ENCODE data around the gene FAM3C. TPM values are rescaled to one million over a fixed set of nuclear protein-coding genes. Genes with fewer than 3 reads are reported as not detected.

The FAM3C gene
- total and polyA plus RNA-seq, 2 of the 8 experiments (the other 6 are each of a cell fraction or from before 2014, with no cell fraction given), result 27.0 to 77.7 TPM

GRCh38 chr7:121388950-121389349 is 7.2 kb downstream of the FAM3C start:
- Histone ChIP-seq H3K79me1 (ENCODE audit: low read depth, low read length) (0 out of 2 replicates have a peak, but pooled peaks cover 2% of the 10 kb centered on the region), H4K20me1 (replicated peaks in 1 of 2; ENCODE audit: control insufficient read depth in 1 of 2, insufficient read depth in 2 of 2, low read length in 2 of 2) (peaks cover 3 to 12% of the 10 kb centered on the region in 2 experiments), H3K4me3 (ENCODE audit: extremely low read depth in 1 of 4, insufficient read depth in 2 of 4, low read depth in 3 of 4, low read length in 4 of 4) (no peak overlapping the region), H3K4ac (replicated peaks; ENCODE audit: insufficient read length, low read depth, low read length) (no peak overlapping the region), H3K9ac (replicated peaks in 1 of 4; ENCODE audit: extremely low read depth in 1 of 4, low read depth in 3 of 4, low read length in 3 of 4) (no peak overlapping the region), H2BK120ac (replicated peaks; ENCODE audit: low read depth, low read length) (no peak overlapping the region), H3K36me3 (ENCODE audit: control insufficient read depth in 2 of 4, insufficient read depth in 4 of 4, low read length in 3 of 4) (peaks cover 0 to 6% (median 1%) of the 10 kb centered on the region in 4 experiments; a peak in 2 of 8 replicates), H4K8ac (ENCODE audit: extremely low read depth, insufficient read depth, low read length) (no peak overlapping the region), H3K79me2 (ENCODE audit: control insufficient read depth in 1 of 2, insufficient read depth in 2 of 2, low read length in 2 of 2) (peaks cover 13 to 99% of the 10 kb centered on the region in 2 experiments), H2BK20ac (ENCODE audit: low read length) (no peak overlapping the region), H3K4me2 (ENCODE audit: insufficient read depth in 1 of 2, low read depth in 2 of 2, low read length in 2 of 2) (no peak overlapping the region), H3K18ac (ENCODE audit: extremely low read depth, low read length) (no peak overlapping the region), H3K56ac (replicated peaks; ENCODE audit: insufficient read length, low read depth, low read length) (no peak overlapping the region), H3K27ac (ENCODE audit: low read depth, low read length) (no peak overlapping the region), H2AFZ (ENCODE audit: low read length) (no peak overlapping the region), H2BK15ac (ENCODE audit: low read length) (no peak overlapping the region), H2BK5ac (ENCODE audit: low read depth, low read length) (no peak overlapping the region), H3K23me2 (ENCODE audit: low read depth, low read length) (no peaks in the 10 kb centered on the region), H2AK5ac (ENCODE audit: low read depth, low read length) (no peak overlapping the region), H2BK12ac (ENCODE audit: low read depth, low read length) (no peak overlapping the region), H3K4me1 (replicated peaks in 1 of 4; ENCODE audit: control insufficient read depth in 3 of 4, insufficient read depth in 4 of 4, low read length in 3 of 4) (no peaks in the 10 kb centered on the region; a peak in 1 of 7 replicates), H3K27me3 (replicated peaks in 1 of 4; ENCODE audit: control insufficient read depth in 3 of 4, extremely low read depth in 1 of 4, insufficient read depth in 3 of 4, low read length in 3 of 4) (no peaks in the 10 kb centered on the region), H4K91ac (replicated peaks; ENCODE audit: insufficient read length, low read length) (no peak overlapping the region), H4K5ac (ENCODE audit: insufficient read length, low read depth, low read length) (no peak overlapping the region), H3K9me3 (ENCODE audit: insufficient read depth in 2 of 2, low read depth in 1 of 2, low read length in 1 of 2) (no peaks in the 10 kb centered on the region), H3K14ac (ENCODE audit: insufficient read length) (no peak overlapping the region), H3K23ac (ENCODE audit: insufficient read length) (no peak overlapping the region)
- TF ChIP-seq ASH2L (IDR thresholded peaks at IDR 0.05; ENCODE audit: low read length) (no peak), FOSL1 (IDR thresholded peaks at IDR 0.05; ENCODE audit: insufficient read depth, low read depth, low read length) (no peak), JUND (IDR thresholded peaks at IDR 0.05; ENCODE audit: low read length) (no peak), NANOG (IDR thresholded peaks at IDR 0.05; ENCODE audit: insufficient read depth, low read depth, low read length, poor library complexity, severe bottlenecking) (no peak), TEAD4 (IDR thresholded peaks at IDR 0.05; ENCODE audit: low read depth, low read length) (no peak), EZH2 (IDR thresholded peaks at IDR 0.05; ENCODE audit: low read depth, low read length, severe bottlenecking) (no peak), RXRA (IDR thresholded peaks at IDR 0.05; ENCODE audit: insufficient read depth, low read depth, low read length) (no peak), EGR1 (IDR thresholded peaks at IDR 0.05; ENCODE audit: borderline replicate concordance, low read depth, low read length) (no peak)
- TF ChIP-seq, protein P1, sequence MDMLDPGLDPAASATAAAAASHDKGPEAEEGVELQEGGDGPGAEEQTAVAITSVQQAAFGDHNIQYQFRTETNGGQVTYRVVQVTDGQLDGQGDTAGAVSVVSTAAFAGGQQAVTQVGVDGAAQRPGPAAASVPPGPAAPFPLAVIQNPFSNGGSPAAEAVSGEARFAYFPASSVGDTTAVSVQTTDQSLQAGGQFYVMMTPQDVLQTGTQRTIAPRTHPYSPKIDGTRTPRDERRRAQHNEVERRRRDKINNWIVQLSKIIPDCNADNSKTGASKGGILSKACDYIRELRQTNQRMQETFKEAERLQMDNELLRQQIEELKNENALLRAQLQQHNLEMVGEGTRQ (IDR thresholded peaks at IDR 0.05; ENCODE audit: low read length), result no peak
- no peak for FAIRE-seq
- POLR2A ChIA-PET (ENCODE audit: partially characterized antibody), result interaction anchor here (1.6 kb wide), 1 partner anchor 33 kb away, joined by 3 read pairs; no protein-coding TSS in a partner anchor
- 79% methylated on average over 1 of the region's 1 CpG; no CpG with 5 or more reads in 1 of the 2 experiments for WGBS, 2 experiments (ENCODE audit: extremely low coverage in 1 of 2, insufficient coverage in 1 of 2, insufficient read length in 1 of 2, insufficient replicate concordance in 2 of 2, low coverage in 1 of 2, low lambda C conversion rate in 2 of 2, missing lambda C conversion rate in 1 of 2)
- CTCF ChIA-PET (ENCODE audit: partially characterized antibody), result interaction anchor here (0.9 to 2.9 kb wide), 4 partner anchors 9 to 67 kb away, joined by 3 to 16 read pairs (median 4); no protein-coding TSS in a partner anchor
- DNase-seq (ENCODE audit: low read depth in 1 of 2, low spot score in 2 of 2), result no peak
